GM12878 (cell line): ENCODE data around the gene PHF14. TPM values are rescaled to one million over a fixed set of nuclear protein-coding genes. Genes with fewer than 3 reads are reported as not detected.

Experiments used
- ATAC-seq: fragments of 200-7000 bp; cut with Tn5 transposase; 3 replicates; pipeline ENCODE4 v1.9.1; 2020; ENCODE audit warnings: mild to moderate bottlenecking, moderate library complexity
- BruUV-seq: library from RNA; stranded (reverse); fragments of 400-500 nt; replicated peaks from 2 replicates; lab custom pipeline; 2021; lab: Mats Ljungman, UMichigan
- CTCF ChIA-PET: fragments of 300-600 bp; sonication (Branson Sonifier 250); formaldehyde crosslinking; extraction: SDS; loops from one replicate; lab custom pipeline; 2021; ENCODE audit warnings: inconsistent platforms; lab: Yijun Ruan, JAX
- POLR2A ChIA-PET: fragments of 350-600 bp; formaldehyde crosslinking; extraction: SDS; loops from one replicate; lab custom pipeline; 2021; ENCODE audit warnings: inconsistent platforms; lab: Charles Lee
- RAD21 ChIA-PET: fragments of 300-600 bp; sonication (Branson Sonifier 250); formaldehyde crosslinking; loops from one replicate; lab custom pipeline; 2023; ENCODE audit warnings: antibody characterized with exemption; ENCODE audit not compliant: unreplicated experiment; lab: Charles Lee
- SMC1A ChIA-PET: fragments of 300-600 bp; sonication (Branson Sonifier 250); formaldehyde crosslinking; loops from one replicate; lab custom pipeline; 2023; ENCODE audit not compliant: unreplicated experiment, uncharacterized antibody; lab: Charles Lee
- DNase-seq: peaks from one replicate; pipeline ENCODE4 v3.0.0-alpha.2; 2011; ENCODE audit warnings: low read depth, low spot score
- FAIRE-seq: peaks from 3 replicates; lab custom pipeline; 2011; peaks lifted over from hg19 to GRCh38; lab: Jason Lieb, UNC
- H2AFZ ChIP-seq: 2 replicates; pipeline ENCODE4 v1.6.0; 2011; ENCODE audit warnings: low read depth, low read length, control low read depth; ENCODE audit not compliant: control insufficient read depth
- H3K27ac ChIP-seq: 2 replicates; pipeline ENCODE4 v1.5.1; 2011; ENCODE audit warnings: control low read depth; ENCODE audit not compliant: control insufficient read depth, insufficient read depth
- H3K27me3 ChIP-seq, 2 experiments: replicated peaks in 1 of 2; 2 replicates each; pipeline versions ENCODE4 v1.6.0 to v1.6.1; 2011; ENCODE audit warnings: low read length in 1 of 2; ENCODE audit not compliant: control insufficient read depth in 2 of 2, insufficient read depth in 2 of 2
- H3K36me3 ChIP-seq, 2 experiments: 2 replicates each; pipeline ENCODE4 v1.5.1; 2011; ENCODE audit warnings: low read length in 1 of 2; ENCODE audit not compliant: control insufficient read depth in 2 of 2, insufficient read depth in 2 of 2
- H3K4me1 ChIP-seq: 2 replicates; pipeline ENCODE4 v1.6.1; 2011; ENCODE audit warnings: mild to moderate bottlenecking, low read length, moderate library complexity, mixed read lengths; ENCODE audit not compliant: control insufficient read depth, insufficient read depth
- H3K4me2 ChIP-seq: 2 replicates; pipeline ENCODE4 v1.6.0; 2011; ENCODE audit warnings: control low read depth; ENCODE audit not compliant: control insufficient read depth, insufficient read depth
- H3K4me3 ChIP-seq: fragments of 200-600 bp; sonication (generic); 2 replicates; pipeline ENCODE4 v1.5.1; 2016
- H3K79me2 ChIP-seq: 2 replicates; pipeline ENCODE4 v1.6.0; 2011; ENCODE audit warnings: low read length; ENCODE audit not compliant: control insufficient read depth, insufficient read depth
- H3K9ac ChIP-seq: 2 replicates; pipeline ENCODE4 v1.8.0; 2011; ENCODE audit warnings: low read length, control low read depth, mixed read lengths; ENCODE audit not compliant: control insufficient read depth, insufficient read depth
- H3K9me3 ChIP-seq: replicated peaks from 3 replicates; pipeline ENCODE4 v1.5.1; 2011; ENCODE audit warnings: mild to moderate bottlenecking, low read length; ENCODE audit not compliant: control insufficient read depth, insufficient read depth
- H4K20me1 ChIP-seq: 2 replicates; pipeline ENCODE4 v1.6.0; 2011; ENCODE audit not compliant: control insufficient read depth, insufficient read depth
- BMI1 ChIP-seq: fragments of 450-650 bp; IDR thresholded peaks from 2 replicates; pipeline ENCODE4 v1.6.1; 2016; ENCODE audit warnings: mild to moderate bottlenecking, moderate library complexity, borderline replicate concordance
- CHD4 ChIP-seq: fragments of 200-600 bp; sonication (generic); IDR thresholded peaks from 2 replicates; pipeline ENCODE4 v1.6.1; 2016; ENCODE audit warnings: mild to moderate bottlenecking
- NBN ChIP-seq: fragments of 450-650 bp; IDR thresholded peaks from 2 replicates; pipeline ENCODE4 v1.6.1; 2016
- NFYB ChIP-seq: IDR thresholded peaks from 2 replicates; pipeline ENCODE4 v1.6.1; 2011; ENCODE audit warnings: low read depth, mild to moderate bottlenecking, low read length, improper control_type of control experiment, moderate library complexity; ENCODE audit not compliant: insufficient read depth
- PAX8 ChIP-seq: fragments of 450-650 bp; IDR thresholded peaks from 2 replicates; pipeline ENCODE4 v1.6.1; 2017; ENCODE audit warnings: mild to moderate bottlenecking, moderate library complexity
- POLR2AphosphoS5 ChIP-seq: IDR thresholded peaks from 2 replicates; pipeline ENCODE4 v1.6.1; 2011; ENCODE audit warnings: mild to moderate bottlenecking, low read length, inconsistent platforms
- RFX5 ChIP-seq: IDR thresholded peaks from 2 replicates; pipeline ENCODE4 v1.6.1; 2011; ENCODE audit warnings: low read depth, low read length, improper control_type of control experiment
- SIX5 ChIP-seq: IDR thresholded peaks from 2 replicates; pipeline ENCODE4 v1.6.1; 2011; ENCODE audit warnings: mild to moderate bottlenecking, low read depth, low read length, moderate library complexity; ENCODE audit not compliant: severe bottlenecking
- YY1 ChIP-seq: IDR thresholded peaks from 2 replicates; pipeline ENCODE4 v1.6.1; 2011; ENCODE audit warnings: low read depth, mild to moderate bottlenecking, low read length
- ZNF217 ChIP-seq: fragments of 450-650 bp; IDR thresholded peaks from 2 replicates; pipeline ENCODE4 v1.6.1; 2017; ENCODE audit warnings: antibody characterized with exemption, mild to moderate bottlenecking
- ZZZ3 ChIP-seq: IDR thresholded peaks from 2 replicates; pipeline ENCODE4 v1.6.1; 2011; ENCODE audit warnings: low read depth; ENCODE audit not compliant: control insufficient read depth, insufficient read length
- in situ Hi-C: fragments of 300-500 bp; cut with MboI; formaldehyde crosslinking; loops from 9 replicates; pipeline ENCODE4 v1.14.3; 2018; ENCODE audit warnings: mixed read lengths
- intact Hi-C: fragments of 100-400 bp; cut with micrococcal nuclease; formaldehyde crosslinking; loops from one replicate; pipeline ENCODE4 v1.14.2; 2022; ENCODE audit not compliant: unreplicated experiment
- polyA plus RNA-seq, 11 experiments: library from polyadenylated mRNA; depleted of rRNA in 4 of 11; unstranded in 6 of 11; stranded (reverse) in 5 of 11; fragments of >200 nt; fragmentation: Nextera tagmentation in 4 of 11; fragmentation: Illumina TruSeq in 1 of 11; extraction: Ambion mirVana in 4 of 11; extraction: Trizol in 1 of 11; gene quantifications; 1 replicate in 1 of 11; 2 replicates in 10 of 11; pipeline versions ENCODE4 v1.2.1 to v1.2.3, GENCODE V29; 2011 to 2016; ENCODE audit warnings: inconsistent platforms in 2 of 11, missing spikeins in 2 of 11, low read depth in 1 of 11
- total RNA-seq, 4 experiments: library from RNA; depleted of rRNA in 3 of 4; stranded (reverse); fragments of >200 nt in 3 of 4; fragmentation: Illumina TruSeq in 1 of 4; extraction: Trizol in 1 of 4; gene quantifications; 2 replicates each; pipeline versions ENCODE4 v1.2.1 to v1.2.3, GENCODE V29; 2013 to 2021
- TF ChIP-seq, protein P1 (sequence below): fragments of 150-350 bp; IDR thresholded peaks from 2 replicates; pipeline ENCODE4 v1.6.1; 2016; ENCODE audit warnings: low read depth, low read length
- TF ChIP-seq, protein P2 (sequence below): IDR thresholded peaks from 2 replicates; pipeline ENCODE4 v1.6.1; 2012; ENCODE audit warnings: low read depth, low read length, improper control_type of control experiment
- TF ChIP-seq, protein P3 (sequence below): IDR thresholded peaks from 2 replicates; pipeline ENCODE4 v1.6.1; 2012; ENCODE audit warnings: low read depth, low read length, improper control_type of control experiment
- TF ChIP-seq, protein P4 (sequence below): fragments of 450-650 bp; formaldehyde crosslinking; IDR thresholded peaks from 2 replicates; pipeline ENCODE4 v1.4.0; 2022; ENCODE audit warnings: mild to moderate bottlenecking, moderate library complexity
- TF ChIP-seq, protein P5 (sequence below): fragments of 150-350 bp; IDR thresholded peaks from 2 replicates; pipeline ENCODE4 v1.6.1; 2014; ENCODE audit warnings: mild to moderate bottlenecking, low read depth, low read length

PHF14 gene
- total and polyA plus RNA-seq, 10 of the 15 experiments (the other 5 are each of a cell fraction or from before 2014, with no cell fraction given), result 21.3 to 47.1 (median 29.9) TPM

DNA sequence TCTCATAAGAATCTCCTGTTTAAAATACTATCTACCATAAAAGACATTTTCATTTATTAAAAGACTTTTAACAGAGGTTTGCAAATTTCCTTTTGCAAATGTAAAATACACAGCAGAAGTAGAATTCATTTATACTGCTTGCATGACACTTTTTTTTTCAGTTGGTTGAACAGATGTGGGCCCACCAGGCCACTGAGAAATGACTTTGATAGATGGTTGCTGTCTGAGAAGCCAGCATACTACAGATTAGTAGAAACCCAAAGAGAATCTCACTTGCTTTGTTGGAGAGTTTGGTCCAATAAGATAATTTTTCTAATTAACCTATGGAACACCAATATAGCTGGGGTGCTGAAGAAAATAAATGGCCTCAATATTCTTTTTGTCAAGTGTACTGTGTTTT, 66.3 kb downstream of the PHF14 start:
- ATAC-seq (no peak), FAIRE-seq (no peak), DNase-seq (no peak)
- Histone ChIP-seq H2AFZ (no peak overlapping the region), H3K4me1 (no peaks in the 10 kb centered on the region), H4K20me1 (no peaks in the 10 kb centered on the region), H3K4me2 (no peak overlapping the region), H3K79me2 (no peaks in the 10 kb centered on the region), H3K27me3 (no peaks in the 10 kb centered on the region), H3K9ac (no peak overlapping the region), H3K9me3 (no peaks in the 10 kb centered on the region), H3K4me3 (no peak overlapping the region), H3K36me3 (peaks cover 0 to 8% of the 10 kb centered on the region in 2 experiments; a peak in 1 of 4 replicates), H3K27ac (no peak overlapping the region)
- ChIA-PET POLR2A (no interaction called here), CTCF (interaction anchor here (1.3 to 1.6 kb wide), 3 partner anchors 11 to 172 kb away, joined by 3 to 5 read pairs (median 4); no protein-coding TSS in a partner anchor), RAD21 (interaction anchor here (1.4 kb wide), 1 partner anchor 100 kb away, joined by 4 read pairs; a partner anchor contains a TSS), SMC1A (interaction anchor here (1.2 to 1.6 kb wide), 2 partner anchors 15 to 41 kb away, joined by 4 to 6 read pairs; no protein-coding TSS in a partner anchor)
- in situ Hi-C loops, result no loop called here
- TF ChIP-seq, protein P1, sequence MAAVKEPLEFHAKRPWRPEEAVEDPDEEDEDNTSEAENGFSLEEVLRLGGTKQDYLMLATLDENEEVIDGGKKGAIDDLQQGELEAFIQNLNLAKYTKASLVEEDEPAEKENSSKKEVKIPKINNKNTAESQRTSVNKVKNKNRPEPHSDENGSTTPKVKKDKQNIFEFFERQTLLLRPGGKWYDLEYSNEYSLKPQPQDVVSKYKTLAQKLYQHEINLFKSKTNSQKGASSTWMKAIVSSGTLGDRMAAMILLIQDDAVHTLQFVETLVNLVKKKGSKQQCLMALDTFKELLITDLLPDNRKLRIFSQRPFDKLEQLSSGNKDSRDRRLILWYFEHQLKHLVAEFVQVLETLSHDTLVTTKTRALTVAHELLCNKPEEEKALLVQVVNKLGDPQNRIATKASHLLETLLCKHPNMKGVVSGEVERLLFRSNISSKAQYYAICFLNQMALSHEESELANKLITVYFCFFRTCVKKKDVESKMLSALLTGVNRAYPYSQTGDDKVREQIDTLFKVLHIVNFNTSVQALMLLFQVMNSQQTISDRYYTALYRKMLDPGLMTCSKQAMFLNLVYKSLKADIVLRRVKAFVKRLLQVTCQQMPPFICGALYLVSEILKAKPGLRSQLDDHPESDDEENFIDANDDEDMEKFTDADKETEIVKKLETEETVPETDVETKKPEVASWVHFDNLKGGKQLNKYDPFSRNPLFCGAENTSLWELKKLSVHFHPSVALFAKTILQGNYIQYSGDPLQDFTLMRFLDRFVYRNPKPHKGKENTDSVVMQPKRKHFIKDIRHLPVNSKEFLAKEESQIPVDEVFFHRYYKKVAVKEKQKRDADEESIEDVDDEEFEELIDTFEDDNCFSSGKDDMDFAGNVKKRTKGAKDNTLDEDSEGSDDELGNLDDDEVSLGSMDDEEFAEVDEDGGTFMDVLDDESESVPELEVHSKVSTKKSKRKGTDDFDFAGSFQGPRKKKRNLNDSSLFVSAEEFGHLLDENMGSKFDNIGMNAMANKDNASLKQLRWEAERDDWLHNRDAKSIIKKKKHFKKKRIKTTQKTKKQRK, result no peak
- TF ChIP-seq, protein P2, sequence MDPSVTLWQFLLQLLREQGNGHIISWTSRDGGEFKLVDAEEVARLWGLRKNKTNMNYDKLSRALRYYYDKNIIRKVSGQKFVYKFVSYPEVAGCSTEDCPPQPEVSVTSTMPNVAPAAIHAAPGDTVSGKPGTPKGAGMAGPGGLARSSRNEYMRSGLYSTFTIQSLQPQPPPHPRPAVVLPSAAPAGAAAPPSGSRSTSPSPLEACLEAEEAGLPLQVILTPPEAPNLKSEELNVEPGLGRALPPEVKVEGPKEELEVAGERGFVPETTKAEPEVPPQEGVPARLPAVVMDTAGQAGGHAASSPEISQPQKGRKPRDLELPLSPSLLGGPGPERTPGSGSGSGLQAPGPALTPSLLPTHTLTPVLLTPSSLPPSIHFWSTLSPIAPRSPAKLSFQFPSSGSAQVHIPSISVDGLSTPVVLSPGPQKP, result no peak
- TF ChIP-seq ZZZ3 (no peak), NBN (no peak), YY1 (no peak), CHD4 (no peak), NFYB (no peak), ZNF217 (no peak), RFX5 (no peak), BMI1 (no peak), PAX8 (no peak), SIX5 (no peak), POLR2AphosphoS5 (no peak)
- TF ChIP-seq, protein P3, sequence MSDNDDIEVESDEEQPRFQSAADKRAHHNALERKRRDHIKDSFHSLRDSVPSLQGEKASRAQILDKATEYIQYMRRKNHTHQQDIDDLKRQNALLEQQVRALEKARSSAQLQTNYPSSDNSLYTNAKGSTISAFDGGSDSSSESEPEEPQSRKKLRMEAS, result no peak
- TF ChIP-seq, protein P4, sequence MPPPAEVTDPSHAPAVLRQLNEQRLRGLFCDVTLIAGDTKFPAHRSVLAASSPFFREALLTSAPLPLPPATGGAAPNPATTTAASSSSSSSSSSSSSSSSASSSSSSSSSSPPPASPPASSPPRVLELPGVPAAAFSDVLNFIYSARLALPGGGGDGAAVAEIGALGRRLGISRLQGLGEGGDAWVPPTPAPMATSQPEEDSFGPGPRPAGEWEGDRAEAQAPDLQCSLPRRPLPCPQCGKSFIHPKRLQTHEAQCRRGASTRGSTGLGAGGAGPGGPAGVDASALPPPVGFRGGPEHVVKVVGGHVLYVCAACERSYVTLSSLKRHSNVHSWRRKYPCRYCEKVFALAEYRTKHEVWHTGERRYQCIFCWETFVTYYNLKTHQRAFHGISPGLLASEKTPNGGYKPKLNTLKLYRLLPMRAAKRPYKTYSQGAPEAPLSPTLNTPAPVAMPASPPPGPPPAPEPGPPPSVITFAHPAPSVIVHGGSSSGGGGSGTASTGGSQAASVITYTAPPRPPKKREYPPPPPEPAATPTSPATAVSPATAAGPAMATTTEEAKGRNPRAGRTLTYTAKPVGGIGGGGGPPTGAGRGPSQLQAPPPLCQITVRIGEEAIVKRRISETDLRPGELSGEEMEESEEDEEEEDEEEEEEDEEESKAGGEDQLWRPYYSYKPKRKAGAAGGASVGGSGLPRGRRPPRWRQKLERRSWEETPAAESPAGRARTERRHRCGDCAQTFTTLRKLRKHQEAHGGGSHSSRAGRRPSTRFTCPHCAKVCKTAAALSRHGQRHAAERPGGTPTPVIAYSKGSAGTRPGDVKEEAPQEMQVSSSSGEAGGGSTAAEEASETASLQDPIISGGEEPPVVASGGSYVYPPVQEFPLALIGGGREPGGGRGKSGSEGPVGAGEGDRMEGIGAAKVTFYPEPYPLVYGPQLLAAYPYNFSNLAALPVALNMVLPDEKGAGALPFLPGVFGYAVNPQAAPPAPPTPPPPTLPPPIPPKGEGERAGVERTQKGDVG (CRISPR knock-in tag), result no peak
- TF ChIP-seq, protein P5, sequence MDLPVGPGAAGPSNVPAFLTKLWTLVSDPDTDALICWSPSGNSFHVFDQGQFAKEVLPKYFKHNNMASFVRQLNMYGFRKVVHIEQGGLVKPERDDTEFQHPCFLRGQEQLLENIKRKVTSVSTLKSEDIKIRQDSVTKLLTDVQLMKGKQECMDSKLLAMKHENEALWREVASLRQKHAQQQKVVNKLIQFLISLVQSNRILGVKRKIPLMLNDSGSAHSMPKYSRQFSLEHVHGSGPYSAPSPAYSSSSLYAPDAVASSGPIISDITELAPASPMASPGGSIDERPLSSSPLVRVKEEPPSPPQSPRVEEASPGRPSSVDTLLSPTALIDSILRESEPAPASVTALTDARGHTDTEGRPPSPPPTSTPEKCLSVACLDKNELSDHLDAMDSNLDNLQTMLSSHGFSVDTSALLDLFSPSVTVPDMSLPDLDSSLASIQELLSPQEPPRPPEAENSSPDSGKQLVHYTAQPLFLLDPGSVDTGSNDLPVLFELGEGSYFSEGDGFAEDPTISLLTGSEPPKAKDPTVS, result no peak
- intact Hi-C loops, result no loop called here
- BruUV-seq, result no TSS peak
